Measurements from ENCODE around the gene KCNMB2. TPM values are rescaled to one million over a fixed set of nuclear protein-coding genes. Genes with fewer than 3 reads are reported as not detected.
"Not testable (repeated sequence)": the region's sequence is repeated elsewhere in the genome, so short reads cannot be mapped to it uniquely, and the experiment has no call there.

KCNMB2 gene
- total RNA-seq, 2 donors from 2014 or later: 0.42 to 0.72 TPM

DNA sequence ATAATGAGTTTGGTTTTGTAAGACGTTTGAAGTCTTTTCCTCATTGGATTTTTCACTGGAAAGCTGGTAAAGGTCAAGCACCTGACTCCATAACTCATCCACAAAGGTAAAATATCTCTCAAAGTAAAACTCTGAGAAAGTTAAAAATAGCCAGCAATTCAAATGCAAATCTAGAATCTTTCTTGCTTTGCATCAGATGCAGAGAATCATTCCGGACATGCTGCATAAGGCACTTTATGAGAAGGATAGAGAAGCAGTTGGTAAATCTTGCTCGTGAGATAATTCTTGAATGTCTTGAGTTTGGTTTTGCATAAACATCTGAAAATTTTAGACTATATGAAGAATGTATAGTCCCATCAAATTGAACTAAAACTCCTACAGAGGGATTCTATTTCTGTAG lies 9.1 kb downstream of the KCNMB2 start:
- TF ChIP-seq, protein P1, sequence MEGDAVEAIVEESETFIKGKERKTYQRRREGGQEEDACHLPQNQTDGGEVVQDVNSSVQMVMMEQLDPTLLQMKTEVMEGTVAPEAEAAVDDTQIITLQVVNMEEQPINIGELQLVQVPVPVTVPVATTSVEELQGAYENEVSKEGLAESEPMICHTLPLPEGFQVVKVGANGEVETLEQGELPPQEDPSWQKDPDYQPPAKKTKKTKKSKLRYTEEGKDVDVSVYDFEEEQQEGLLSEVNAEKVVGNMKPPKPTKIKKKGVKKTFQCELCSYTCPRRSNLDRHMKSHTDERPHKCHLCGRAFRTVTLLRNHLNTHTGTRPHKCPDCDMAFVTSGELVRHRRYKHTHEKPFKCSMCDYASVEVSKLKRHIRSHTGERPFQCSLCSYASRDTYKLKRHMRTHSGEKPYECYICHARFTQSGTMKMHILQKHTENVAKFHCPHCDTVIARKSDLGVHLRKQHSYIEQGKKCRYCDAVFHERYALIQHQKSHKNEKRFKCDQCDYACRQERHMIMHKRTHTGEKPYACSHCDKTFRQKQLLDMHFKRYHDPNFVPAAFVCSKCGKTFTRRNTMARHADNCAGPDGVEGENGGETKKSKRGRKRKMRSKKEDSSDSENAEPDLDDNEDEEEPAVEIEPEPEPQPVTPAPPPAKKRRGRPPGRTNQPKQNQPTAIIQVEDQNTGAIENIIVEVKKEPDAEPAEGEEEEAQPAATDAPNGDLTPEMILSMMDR (IDR thresholded peaks at IDR 0.05): no peak
- no peaks in the 10 kb centered on the region for H3K4me1 ChIP-seq
- no peaks in the 10 kb centered on the region for H3K36me3 ChIP-seq
- no peaks in the 10 kb centered on the region for H3K9me3 ChIP-seq
- no peak overlapping the region for H3K9ac ChIP-seq (ENCODE audit: low read depth in 2 of 2, low read length in 2 of 2)
- no peak for DNase-seq
- H3K27ac ChIP-seq: no peak overlapping the region
- no peak overlapping the region for H3K4me3 ChIP-seq
- intact Hi-C loops (cut with DNase I): no loop called here
- no peaks in the 10 kb centered on the region for H3K27me3 ChIP-seq

GRCh38 chr3:178546079-178546478 lies 9.8 kb downstream of the KCNMB2 start:
- Histone ChIP-seq H3K9me3 (no peaks in the 10 kb centered on the region), H3K27me3 (no peaks in the 10 kb centered on the region), H3K4me1 (no peaks in the 10 kb centered on the region), H3K4me3 (no peak overlapping the region), H3K27ac (no peak overlapping the region), H3K9ac (ENCODE audit: low read depth in 2 of 2, low read length in 2 of 2) (no peak overlapping the region), H3K36me3 (no peaks in the 10 kb centered on the region)
- TF ChIP-seq, protein P1 (IDR thresholded peaks at IDR 0.05): no peak
- DNase-seq: no peak
- intact Hi-C loops (cut with DNase I): no loop called here

- intact Hi-C loops (cut with DNase I); DNase-seq; H3K4me3 ChIP-seq: not testable (repeated sequence)
Measured at GRCh38 chr3:178549426-178549825, 13.2 kb downstream of the KCNMB2 start.

DNA sequence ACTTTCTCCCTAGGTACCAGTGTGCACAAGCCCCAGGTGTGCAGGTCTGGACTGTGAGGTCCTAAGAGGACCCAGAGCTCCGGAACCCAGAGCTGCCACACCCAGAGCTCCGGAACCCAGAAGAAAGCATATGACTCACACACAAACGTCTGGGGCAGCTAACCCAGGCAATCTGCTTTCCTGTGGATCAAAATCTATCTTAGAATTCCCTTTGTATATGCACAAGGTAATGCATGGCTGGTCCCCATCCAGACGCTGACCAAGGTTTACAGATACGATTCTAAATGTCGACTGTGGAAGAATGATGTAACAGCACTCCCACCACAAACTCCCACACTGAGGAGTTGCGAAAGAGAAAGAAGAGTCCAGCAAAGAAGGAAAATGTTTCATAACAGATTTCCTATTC lies 15.7 kb downstream of the KCNMB2 start:
- Histone ChIP-seq H3K4me3 (no peak overlapping the region), H3K27me3 (no peaks in the 10 kb centered on the region), H3K27ac (no peak overlapping the region), H3K4me1 (no peaks in the 10 kb centered on the region), H3K36me3 (no peaks in the 10 kb centered on the region), H3K9me3 (no peaks in the 10 kb centered on the region), H3K9ac (ENCODE audit: low read depth in 2 of 2, low read length in 2 of 2) (no peak overlapping the region)
- TF ChIP-seq, protein P1 (IDR thresholded peaks at IDR 0.05): no peak
- DNase-seq: no peak
- intact Hi-C loops (cut with DNase I): no loop called here

More at GRCh38 chr3:178549426-178549825, 13.2 kb downstream of the KCNMB2 start:
- H3K27me3 ChIP-seq; H3K4me1 ChIP-seq; H3K9ac ChIP-seq (ENCODE audit: low read depth in 2 of 2, low read length in 2 of 2); H3K36me3 ChIP-seq; H3K27ac ChIP-seq; H3K9me3 ChIP-seq: not testable (repeated sequence)

DNA sequence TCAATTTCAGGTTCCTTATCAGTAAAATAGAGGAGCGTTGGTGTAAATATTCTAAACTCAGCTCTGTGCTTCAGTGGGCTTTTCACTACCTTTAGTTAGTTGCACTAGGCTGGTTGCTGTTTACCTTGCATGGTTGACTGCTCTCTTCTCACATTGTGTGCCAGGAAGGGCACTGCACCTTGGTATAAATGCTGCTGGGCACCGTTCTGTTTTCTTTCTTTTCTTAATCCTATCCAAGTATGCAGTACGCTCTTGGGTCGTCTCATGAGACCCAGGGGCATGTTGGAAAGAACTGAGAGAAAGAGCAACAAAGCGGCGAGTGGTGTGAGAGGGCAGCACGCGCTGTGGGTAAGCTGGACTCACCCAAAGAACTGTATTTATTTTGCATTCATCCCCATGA lies 22.4 kb downstream of the KCNMB2 start:
- no peak overlapping the region for H3K9ac ChIP-seq (ENCODE audit: low read depth in 2 of 2, low read length in 2 of 2)
- intact Hi-C loops (cut with DNase I): no loop called here
- H3K27me3 ChIP-seq: no peaks in the 10 kb centered on the region
- H3K4me3 ChIP-seq: no peak overlapping the region
- H3K36me3 ChIP-seq: no peaks in the 10 kb centered on the region
- no peak overlapping the region for H3K27ac ChIP-seq
- TF ChIP-seq, protein P1 (IDR thresholded peaks at IDR 0.05): no peak
- no peak for DNase-seq
- no peaks in the 10 kb centered on the region for H3K9me3 ChIP-seq
- no peaks in the 10 kb centered on the region for H3K4me1 ChIP-seq

GRCh38 chr3:178560759-178561158 lies 24.5 kb downstream of the KCNMB2 start:
- Histone ChIP-seq H3K27me3 (no peaks in the 10 kb centered on the region), H3K27ac (no peak overlapping the region), H3K9ac (ENCODE audit: low read depth in 2 of 2, low read length in 2 of 2) (no peak overlapping the region), H3K9me3 (no peaks in the 10 kb centered on the region), H3K4me1 (no peaks in the 10 kb centered on the region), H3K36me3 (no peaks in the 10 kb centered on the region), H3K4me3 (no peak overlapping the region)
- TF ChIP-seq, protein P1 (IDR thresholded peaks at IDR 0.05): no peak
- DNase-seq: no peak
- intact Hi-C loops (cut with DNase I): no loop called here

Data from colonic mucosa (tissue), 4 donors.